Astrocyte of the cerebellum (primary cell): ENCODE results near the gene CLEC19A.

ENCODE experiments used
- DNase-seq: peaks from one replicate; pipeline ENCODE4 v3.0.0-alpha.2; 2011; ENCODE audit warnings: low read depth
- H3K4me3 ChIP-seq: 2 replicates; pipeline ENCODE4 v1.5.1; 2011; ENCODE audit warnings: mild to moderate bottlenecking, low read depth, low read length, moderate library complexity
- CTCF ChIP-seq: IDR thresholded peaks from 2 replicates; pipeline ENCODE4 v1.5.1; 2012; ENCODE audit warnings: low read length, low read depth, moderate library complexity, mild to moderate bottlenecking; ENCODE audit errors: missing control alignments
- in situ Hi-C: cut with HindIII; loops from 2 replicates; pipeline ENCODE4 v1.10.0; 2017; ENCODE audit warnings: low sequenced_read_pairs

CLEC19A gene

GRCh38 chr16:19281246-19281645 lies 4.3 kb upstream of the CLEC19A start:
- no peak for TF ChIP-seq CTCF
- no peak for DNase-seq
- in situ Hi-C loops = no loop called here
- H3K4me3 ChIP-seq = no peak overlapping the region

- no peak overlapping the region for H3K4me3 ChIP-seq
- no peak for TF ChIP-seq CTCF
- in situ Hi-C loops = no loop called here
- DNase-seq = no peak
Measured at GRCh38 chr16:19282101-19282500, 3.4 kb upstream of the CLEC19A start.

- TF ChIP-seq CTCF = no peak
- in situ Hi-C loops = no loop called here
- DNase-seq = no peak
- no peak overlapping the region for H3K4me3 ChIP-seq
Measured at GRCh38 chr16:19283637-19284036, 1.9 kb upstream of the CLEC19A start.

GRCh38 chr16:19284207-19284606 lies 1.3 kb upstream of the CLEC19A start:
- H3K4me3 ChIP-seq = no peak overlapping the region
- in situ Hi-C loops = no loop called here
- DNase-seq = no peak
- TF ChIP-seq CTCF = no peak

- in situ Hi-C loops = no loop called here
- no peak overlapping the region for H3K4me3 ChIP-seq
- DNase-seq = no peak
- no peak for TF ChIP-seq CTCF
Measured at GRCh38 chr16:19286827-19287226, 1.3 kb downstream of the CLEC19A start.

- DNase-seq = no peak
- in situ Hi-C loops = no loop called here
- no peak overlapping the region for H3K4me3 ChIP-seq
- no peak for TF ChIP-seq CTCF
Measured at GRCh38 chr16:19287241-19287640, 1.7 kb downstream of the CLEC19A start.
